GM12875 (cell line): ENCODE data around the gene CAPZB.
"Not testable (repeated sequence)": the region's sequence is repeated elsewhere in the genome, so short reads cannot be mapped to it uniquely, and the experiment has no call there.

Source experiments
- H3K4me3 ChIP-seq: one replicate; pipeline ENCODE4 v1.5.1; 2011; ENCODE audit warnings: low read depth, low read length, control low read depth
- TF ChIP-seq, protein P1 (sequence below): IDR thresholded peaks from 2 replicates; pipeline ENCODE4 v1.5.1; 2011; ENCODE audit warnings: low read depth, mild to moderate bottlenecking, control low read depth, inconsistent platforms, low read length, moderate library complexity, borderline replicate concordance; ENCODE audit not compliant: insufficient read depth

CAPZB gene

GRCh38 chr1:19306941-19307340, 178.4 kb downstream of the CAPZB start:
- TF ChIP-seq, protein P1, sequence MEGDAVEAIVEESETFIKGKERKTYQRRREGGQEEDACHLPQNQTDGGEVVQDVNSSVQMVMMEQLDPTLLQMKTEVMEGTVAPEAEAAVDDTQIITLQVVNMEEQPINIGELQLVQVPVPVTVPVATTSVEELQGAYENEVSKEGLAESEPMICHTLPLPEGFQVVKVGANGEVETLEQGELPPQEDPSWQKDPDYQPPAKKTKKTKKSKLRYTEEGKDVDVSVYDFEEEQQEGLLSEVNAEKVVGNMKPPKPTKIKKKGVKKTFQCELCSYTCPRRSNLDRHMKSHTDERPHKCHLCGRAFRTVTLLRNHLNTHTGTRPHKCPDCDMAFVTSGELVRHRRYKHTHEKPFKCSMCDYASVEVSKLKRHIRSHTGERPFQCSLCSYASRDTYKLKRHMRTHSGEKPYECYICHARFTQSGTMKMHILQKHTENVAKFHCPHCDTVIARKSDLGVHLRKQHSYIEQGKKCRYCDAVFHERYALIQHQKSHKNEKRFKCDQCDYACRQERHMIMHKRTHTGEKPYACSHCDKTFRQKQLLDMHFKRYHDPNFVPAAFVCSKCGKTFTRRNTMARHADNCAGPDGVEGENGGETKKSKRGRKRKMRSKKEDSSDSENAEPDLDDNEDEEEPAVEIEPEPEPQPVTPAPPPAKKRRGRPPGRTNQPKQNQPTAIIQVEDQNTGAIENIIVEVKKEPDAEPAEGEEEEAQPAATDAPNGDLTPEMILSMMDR: no peak

GRCh38 chr1:19305880-19306279, 179.5 kb downstream of the CAPZB start:
- TF ChIP-seq, protein P1: no peak

More at GRCh38 chr1:19306941-19307340, 178.4 kb downstream of the CAPZB start:
- H3K4me3 ChIP-seq: no peak overlapping the region

GRCh38 chr1:19304081-19304480, 181.3 kb downstream of the CAPZB start:
- H3K4me3 ChIP-seq: not testable (repeated sequence)

More at GRCh38 chr1:19305880-19306279, 179.5 kb downstream of the CAPZB start:
- H3K4me3 ChIP-seq: no peak overlapping the region

DNA sequence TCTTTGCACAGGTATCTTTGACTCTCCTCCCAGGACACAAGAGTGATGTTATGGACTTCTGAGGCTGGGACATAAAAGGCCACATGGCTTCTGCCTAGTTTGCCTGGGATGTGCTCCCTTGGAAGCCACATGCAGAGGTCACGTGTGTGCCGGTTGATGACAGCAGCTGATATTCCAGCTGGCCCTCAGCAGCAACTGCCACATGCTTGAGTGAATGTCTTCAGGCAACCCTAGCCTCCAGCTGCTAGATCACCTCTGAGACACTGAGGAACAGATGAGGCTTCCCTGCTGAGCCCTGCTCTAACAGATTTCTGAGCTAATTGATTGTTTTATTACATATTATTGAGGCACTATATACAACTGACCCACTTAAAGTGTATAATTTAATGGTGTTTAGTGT, 185.1 kb downstream of the CAPZB start:
- TF ChIP-seq, protein P1: no peak

GRCh38 chr1:19294638-19295037, 190.7 kb downstream of the CAPZB start:
- no peak overlapping the region for H3K4me3 ChIP-seq
- TF ChIP-seq, protein P1: no peak

More for the DNA sequence above, 185.1 kb downstream of the CAPZB start:
- H3K4me3 ChIP-seq: no peak overlapping the region

DNA sequence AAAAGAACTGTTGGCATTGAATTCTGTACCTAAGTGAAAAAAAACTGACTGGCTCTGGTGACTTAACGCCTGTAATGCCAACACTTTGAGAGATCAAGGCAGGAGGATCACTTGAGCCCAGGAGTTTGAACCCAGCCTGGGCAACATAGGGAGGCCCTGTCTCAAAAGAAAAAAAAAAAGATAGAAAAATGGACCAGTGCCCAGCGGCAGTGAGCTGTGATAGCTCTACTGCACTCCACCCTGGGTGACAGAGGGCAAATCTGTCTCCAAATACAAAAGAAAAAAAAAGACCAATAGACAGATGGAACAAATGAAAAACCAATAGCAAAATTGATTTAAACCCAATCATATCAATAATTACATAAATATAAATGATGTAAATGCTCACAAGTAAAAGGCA, 196.1 kb downstream of the CAPZB start:
- TF ChIP-seq, protein P1: no peak
- H3K4me3 ChIP-seq: no peak overlapping the region
